ENCODE measurements around the gene FAM3B.

The FAM3B gene

DNA sequence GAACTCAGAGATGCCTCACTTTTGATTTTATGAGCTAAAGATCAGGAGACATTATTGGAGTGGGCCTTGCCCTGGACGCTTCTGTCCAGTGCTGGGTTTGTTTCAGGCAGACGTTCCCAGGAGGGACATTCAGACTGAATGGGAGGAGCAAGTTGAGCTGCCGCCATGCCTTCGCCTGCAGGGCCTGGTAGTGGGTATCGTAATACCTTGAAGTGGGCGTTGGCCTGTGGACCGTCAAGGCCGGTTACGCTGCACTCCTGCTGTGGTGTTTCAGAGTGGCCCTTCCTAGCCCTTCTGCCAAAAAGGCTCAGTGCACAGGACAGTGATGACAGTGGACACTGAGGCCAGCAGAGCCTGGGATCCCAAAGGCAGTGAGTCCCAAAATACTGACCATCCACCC, 1.6 kb downstream of the FAM3B start:
- no peak for DNase-seq (ENCODE audit: low read depth in 2 of 2)

DNA sequence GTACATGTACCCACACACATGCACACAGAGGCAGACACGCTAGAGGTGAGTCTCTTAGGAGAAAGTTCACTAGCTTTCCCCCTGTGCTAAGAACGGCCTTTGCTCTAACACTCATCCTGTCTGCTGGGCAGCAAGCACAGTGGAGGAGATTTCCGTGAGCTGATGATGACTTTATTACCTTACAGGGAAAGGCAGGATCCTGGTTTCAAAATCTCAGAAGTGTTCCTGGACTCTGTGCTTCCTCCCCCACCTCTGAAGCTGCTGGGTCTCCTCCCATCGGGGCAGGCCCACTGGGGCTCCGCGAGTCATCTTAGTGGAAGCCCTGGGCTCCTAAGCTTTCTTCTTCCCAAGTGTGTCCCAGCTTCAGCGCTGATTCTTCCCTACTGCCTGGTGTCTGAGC, 2.7 kb downstream of the FAM3B start:
- no peak for DNase-seq (ENCODE audit: low read depth in 2 of 2)

DNA sequence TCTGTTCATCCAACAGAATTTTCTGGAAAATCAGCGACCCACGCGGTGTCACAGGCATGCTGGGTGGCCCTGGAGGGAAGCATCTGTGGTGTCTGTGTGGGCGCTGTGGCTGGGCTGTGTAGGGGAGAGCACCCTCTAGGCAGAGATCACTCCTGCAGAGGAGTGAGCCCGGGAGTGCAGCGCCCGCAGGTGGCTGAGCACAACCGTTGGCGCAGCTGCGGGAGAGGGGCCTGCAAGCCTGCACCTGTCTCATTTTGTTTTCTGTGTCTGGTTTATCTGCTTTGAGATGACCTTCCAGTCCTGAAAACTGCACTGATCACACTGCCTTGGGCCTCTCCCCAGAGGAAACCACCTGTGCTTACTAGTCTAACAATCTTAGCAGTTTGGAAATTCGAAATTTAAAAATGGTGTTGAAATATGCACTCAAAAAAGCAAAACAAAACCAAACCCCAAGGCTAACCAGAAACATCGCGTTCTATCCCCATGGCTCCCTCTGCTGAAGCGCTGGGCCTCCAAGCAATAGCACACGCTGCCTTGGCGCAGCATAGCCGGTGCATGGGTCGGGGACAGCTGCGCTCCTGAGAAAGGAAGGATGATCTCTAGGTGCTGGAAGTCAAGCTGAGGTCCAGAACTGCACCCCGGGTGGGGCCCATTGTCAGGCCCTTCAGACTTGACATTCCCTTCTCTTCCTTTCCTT, 4.8 kb downstream of the FAM3B start:
- DNase-seq (ENCODE audit: low read depth in 2 of 2) = no peak

DNA sequence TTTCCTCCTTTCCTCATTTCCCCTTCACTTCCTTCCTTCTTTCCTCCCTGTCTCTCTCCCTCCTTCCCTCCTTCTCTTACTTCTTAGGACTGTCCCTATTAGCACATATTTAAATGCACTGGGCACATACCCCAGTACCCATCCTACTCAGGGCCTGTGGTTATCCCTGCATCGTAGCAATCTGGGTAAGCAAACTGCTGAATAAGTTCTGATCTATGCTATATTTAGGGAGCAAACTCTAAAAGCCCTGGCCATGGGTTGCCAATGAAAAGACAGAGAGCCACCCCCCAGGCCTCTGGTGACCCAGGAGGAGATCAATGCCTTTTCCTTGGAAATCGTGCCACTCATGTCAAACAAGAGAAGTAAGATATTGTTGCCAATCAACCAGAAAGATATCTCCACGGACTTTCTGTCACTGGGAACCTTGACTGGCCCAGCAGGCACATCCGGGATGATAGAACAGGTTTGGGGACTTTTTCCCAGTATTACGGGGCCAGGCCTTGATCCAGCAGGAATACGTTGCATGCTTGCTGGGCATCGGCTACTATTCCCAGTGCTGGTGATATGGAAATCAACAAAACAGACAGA, 5.4 kb downstream of the FAM3B start:
- DNase-seq (ENCODE audit: low read depth in 2 of 2) = no peak

DNA sequence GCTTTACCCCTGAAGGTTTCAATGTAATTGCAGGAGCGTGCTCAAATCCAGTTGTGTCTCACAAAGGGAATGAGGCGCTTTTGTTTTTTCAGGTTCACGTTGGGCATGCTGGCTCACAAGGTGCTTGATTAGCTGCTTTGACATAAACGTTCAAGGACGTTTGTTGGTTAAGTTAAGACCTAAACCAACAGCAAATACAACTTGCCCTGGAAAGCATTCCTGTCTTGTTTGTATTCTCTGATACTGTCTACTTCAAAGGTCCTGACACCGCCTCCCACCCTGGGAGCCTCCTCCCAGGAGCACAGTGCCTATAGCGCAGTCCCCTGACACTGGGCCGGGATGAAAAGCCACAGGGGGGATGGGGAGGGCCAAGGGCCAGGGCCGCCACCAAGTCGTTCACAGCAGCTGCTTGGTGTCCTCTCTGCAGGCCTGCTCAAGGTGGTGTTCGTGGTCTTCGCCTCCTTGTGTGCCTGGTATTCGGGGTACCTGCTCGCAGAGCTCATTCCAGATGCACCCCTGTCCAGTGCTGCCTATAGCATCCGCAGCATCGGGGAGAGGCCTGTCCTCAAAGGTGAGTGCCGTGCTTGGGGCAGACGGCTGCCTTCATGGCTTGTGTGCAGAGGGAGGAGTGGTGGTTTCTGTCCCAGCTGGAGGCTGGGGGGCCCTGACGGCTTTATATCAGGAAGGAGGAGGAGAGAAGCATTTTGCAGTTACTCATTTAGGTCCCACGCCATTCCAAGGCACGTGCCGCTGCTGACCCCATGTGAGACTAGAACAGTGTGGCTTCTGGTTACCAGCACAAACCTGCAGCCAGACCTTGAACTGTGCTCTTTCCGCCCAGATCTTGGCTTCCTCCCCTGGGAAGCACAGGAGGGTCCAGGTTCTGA, 6.1 kb downstream of the FAM3B start:
- DNase-seq (ENCODE audit: low read depth in 2 of 2) = no peak

DNA sequence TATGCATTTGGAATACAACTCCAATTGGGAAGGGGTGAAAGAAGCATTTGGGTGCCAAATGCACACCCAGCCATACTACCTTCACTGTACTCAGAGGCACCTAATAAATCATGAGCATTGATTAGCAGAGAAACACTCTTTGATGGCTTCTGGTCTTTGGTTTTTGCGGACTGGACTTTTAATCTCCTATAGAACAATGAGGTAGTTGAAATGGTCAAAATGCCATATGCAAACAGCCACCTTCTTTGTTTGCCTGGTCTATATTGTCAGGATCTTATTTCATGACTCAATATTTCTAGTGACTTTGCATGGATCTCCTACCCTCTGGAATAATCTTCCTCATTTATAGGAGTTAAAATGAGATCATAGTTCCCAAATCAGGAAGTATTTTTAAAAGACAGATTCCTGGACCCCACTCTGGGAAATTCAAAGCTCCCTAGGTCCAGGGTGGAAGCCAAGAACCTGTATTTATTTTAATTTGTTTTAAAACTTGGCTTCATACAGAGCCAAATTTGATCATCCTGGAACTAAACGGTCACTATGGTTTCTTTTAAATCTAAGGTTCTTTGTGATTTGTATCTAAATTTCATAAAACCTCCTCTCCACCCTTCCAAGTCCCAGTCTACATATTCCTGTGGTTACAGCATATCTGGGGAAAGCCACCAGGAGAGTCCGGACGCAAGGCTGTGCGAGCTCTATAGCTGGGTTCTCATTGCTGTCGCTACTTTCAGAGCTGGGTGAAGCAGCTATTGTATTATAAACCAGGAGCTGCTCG, 8.7 kb downstream of the FAM3B start:
- no peak for DNase-seq (ENCODE audit: low read depth in 2 of 2)

DNA sequence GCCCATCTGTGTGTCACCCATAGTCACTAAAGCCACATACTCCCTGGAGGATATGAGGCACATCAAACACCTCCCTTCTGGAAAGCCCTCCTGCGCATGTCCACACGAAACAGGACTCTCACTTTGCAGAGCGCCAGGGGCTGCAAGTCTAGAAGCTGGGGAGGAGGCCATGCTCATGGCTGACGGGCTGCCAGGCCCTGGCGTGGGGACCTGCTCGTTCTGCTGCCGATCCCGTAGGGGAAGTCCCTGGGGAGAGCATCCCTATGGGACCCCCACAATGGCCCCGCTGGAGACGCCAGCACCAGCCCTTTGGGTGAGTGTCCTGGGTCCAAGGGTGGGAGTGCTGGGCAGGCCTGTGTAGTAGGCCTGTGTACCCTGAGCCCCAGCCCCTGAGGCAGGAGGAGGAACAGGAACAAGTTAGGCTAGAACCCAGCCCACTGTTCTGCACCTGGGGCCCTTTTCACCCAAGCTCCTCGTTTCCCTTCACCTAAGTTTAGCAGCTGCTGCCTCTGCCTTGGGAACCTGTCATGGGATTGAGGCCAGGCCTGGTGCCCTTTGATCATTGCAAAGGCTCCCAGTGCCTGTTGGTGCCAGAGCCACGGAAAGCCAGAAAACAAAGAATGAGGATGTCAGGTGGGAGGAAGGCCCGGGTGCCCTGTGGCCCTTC, 9.9 kb downstream of the FAM3B start:
- DNase-seq (ENCODE audit: low read depth in 2 of 2) = no peak

DNA sequence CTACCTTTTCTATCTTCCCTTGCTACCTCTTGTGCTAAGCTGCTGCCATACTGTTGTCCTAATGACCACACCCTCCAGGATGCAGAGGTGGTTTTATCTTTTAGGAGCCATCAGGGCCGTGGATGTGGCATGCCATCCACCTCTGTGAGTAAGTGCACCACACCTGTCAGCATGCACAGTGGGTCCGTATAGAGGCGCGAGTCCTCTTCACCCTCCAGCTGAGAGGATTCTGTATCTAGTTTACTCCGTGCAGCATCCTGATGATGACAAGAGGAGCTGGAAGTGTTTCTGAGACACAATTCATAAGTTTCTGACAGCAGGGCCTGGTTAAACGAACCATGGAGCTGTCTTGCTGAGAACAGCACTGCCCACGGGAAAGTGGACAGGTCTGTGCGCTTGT, 11.2 kb downstream of the FAM3B start:
- no peak for DNase-seq (ENCODE audit: low read depth in 2 of 2)

DNA sequence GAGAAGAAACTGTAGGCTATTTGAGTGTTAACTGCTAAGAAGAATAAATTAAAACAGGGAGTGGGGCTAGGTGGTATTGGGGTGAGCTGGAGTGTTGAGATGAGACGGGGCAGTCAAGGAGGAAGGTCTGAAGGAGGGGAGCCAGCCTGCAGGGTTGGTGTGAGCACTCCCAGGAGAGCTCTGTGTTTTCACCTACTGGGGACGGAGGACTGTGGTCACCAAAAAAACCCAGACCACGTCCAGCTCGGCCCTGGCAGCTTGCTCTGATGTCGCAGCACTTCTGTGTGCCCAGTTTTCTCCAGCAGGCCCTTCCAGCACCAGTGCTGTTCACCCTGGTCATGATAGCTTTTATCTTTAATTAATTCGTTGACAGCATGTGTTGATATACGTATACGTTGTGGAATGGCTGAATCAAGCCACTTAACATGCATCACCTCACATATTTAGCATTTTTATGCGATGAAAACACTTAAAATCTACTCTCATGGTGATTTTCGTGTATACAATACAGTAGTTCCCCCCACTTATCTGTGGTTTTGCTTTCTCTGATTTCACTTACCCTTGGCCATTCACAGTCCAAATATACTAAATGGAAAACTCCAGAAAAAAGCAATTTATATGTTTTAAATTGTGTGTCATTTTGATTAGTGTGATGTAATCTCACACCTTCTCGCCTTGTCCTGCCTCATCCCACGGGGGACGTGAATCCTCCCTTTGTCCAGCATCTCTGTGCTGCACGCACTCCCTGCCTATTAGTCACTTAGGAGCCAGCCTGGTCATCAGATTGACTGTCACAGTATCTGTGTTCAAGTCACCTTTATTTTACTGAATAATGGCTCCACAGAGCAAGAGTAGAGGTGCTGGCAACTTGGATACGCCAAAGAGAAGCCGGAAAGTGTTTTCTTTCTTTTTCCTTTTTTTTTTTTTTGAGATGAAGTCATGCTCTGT, 12.3 kb downstream of the FAM3B start:
- no peak for DNase-seq (ENCODE audit: low read depth in 2 of 2)

DNA sequence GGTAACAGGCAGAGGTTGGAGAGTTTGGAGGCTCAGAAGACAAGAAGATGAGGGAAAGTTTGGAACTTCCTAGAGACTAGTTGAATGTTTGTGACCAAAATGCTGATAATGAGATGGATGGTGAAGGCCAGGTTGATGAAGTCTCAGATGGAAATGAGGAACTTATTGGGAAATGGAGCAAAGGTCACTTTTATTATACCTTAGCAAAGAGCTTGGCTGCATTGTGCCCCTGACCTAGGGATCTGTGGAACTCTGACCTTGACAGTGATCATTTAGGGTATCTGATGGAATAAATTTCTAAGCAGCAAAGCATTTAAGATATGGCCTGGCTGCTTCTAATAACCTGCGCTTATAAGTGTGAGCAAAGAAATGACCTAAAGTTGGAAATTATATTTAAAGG, 17.2 kb downstream of the FAM3B start:
- DNase-seq (ENCODE audit: low read depth in 2 of 2) = no peak

DNA sequence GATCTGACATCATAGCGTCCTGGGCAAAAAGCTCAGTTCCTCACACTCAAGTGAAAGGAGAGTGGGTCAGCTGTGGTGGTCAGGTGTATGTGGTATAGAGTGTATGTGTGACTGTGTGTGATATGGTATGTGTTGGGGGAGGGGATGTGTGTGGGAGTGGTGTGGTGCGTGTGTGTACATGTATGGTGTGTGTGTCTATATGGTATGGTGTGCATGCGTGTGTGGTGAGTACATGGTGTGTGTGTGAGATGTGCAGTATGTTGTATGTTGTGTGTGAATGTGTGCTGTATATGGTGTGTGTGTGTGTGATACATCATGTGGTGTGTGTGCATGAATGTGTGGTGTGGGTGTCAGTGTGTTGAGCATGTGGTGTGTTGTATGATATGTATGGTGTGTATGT, 20.9 kb downstream of the FAM3B start:
- DNase-seq (ENCODE audit: low read depth in 2 of 2) = no peak

DNA sequence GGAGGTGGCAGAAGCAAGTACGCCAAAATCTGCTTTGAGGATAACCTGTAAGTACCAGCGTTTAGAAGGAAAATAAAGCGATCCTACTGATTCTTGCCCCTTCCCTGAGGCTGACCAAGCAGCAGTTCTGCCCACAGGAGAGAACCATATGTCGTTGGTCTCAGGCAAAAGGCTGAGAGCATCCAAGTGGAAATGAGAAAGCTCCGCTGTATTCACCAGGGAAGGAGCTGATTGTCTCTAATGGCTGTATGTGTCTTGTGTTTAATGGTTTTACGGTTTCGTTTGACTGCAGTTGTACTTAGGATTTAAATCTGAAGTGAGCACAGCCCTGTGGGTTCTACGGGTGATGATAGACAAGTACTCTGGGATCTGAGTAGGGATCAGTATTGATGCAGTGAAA, 21.9 kb downstream of the FAM3B start:
- no peak for DNase-seq (ENCODE audit: low read depth in 2 of 2)

DNA sequence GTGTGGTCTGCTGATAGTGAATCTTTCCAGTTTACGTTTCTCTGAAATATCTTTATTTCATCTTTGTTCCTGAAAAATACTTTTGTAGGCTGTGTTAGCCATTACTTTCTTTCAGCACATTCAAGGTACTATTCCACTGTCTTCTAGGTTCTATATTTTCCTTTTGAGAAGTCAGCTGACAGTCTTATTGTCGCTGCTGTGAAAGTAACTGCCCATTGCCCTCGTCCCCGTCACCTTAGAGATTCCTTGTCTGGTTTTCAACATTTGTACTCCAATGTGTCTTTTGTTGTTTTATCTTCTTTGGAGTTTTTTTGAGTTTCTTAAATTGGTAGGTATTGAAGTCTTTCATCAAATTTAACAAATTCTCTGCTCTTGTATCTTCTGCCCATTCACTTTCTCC, 25.4 kb downstream of the FAM3B start:
- DNase-seq (ENCODE audit: low read depth in 2 of 2) = no peak

DNA sequence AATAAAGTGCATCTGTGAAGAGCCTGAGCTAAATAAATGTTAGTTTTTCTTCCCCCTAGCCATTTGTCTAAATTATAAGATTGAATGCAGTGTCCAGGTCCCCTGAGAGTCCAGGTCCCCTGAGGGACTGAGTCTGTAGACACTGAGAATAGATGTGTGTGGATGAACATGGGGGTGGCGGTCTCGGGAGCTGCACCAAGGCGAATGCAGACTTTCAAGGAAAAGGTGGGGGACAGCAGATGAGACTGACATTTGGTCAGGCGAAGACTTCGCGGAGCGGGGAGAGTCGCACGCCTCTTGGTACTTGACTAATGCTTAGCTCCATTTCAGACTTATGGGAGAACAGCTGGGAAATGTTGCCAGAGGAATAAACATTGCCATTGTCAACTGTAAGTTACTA, 27.5 kb downstream of the FAM3B start:
- no peak for DNase-seq (ENCODE audit: low read depth in 2 of 2)

DNA sequence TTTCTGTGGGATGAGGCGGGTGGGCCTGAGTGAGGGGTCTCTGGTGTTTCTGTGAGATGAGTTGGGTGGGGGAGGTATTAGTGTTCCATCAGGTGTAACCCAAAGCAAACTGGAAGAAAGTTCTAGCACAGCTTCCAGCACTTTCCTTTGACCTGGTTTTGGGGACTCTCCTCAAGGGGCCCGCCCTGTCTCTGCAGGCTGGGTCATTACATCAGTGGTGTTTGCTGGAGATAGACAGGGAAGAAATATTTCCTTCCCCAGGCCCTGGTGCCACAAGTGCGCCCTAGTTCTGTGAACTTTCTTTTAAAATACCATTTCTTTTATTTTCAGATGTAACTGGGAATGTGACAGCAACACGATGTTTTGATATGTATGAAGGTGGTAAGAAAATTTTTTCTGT, 28.8 kb downstream of the FAM3B start:
- no peak for DNase-seq (ENCODE audit: low read depth in 2 of 2)

DNA sequence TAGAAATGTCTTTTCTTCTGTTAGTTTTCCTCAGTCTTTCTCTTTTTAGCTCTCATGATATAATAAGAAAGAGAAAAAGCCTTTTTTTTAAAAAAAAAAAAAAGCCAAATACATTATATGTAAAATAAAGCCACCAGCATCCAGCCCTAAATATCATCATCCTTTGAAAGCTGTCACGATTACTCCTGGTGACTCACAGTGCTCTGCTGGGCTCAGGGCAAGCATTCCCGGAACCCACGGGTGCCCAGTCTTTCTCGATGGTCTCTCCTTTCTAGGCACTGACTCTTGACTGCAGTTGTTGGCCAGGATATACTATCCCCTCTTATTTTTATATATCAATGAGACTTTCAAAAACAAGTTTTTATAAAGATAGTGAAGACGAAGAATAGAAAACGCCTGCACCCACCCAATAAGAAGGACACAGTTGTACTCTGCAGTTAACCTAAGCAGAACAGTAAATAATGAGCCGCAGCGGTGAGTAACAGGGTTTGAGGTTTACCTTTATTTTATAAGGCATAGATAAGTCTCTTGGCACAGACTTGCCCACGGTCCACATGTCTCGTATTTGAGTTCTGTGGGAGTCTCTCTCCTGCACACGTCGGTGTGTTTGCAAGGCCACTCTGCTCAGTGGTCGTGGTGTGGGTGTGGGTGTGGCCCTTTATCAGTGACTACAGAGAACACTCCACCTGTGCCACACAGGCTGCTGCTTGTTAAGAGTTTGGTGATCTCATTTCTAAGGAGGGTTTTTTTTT, 29.5 kb downstream of the FAM3B start:
- no peak for DNase-seq (ENCODE audit: low read depth in 2 of 2)

DNA sequence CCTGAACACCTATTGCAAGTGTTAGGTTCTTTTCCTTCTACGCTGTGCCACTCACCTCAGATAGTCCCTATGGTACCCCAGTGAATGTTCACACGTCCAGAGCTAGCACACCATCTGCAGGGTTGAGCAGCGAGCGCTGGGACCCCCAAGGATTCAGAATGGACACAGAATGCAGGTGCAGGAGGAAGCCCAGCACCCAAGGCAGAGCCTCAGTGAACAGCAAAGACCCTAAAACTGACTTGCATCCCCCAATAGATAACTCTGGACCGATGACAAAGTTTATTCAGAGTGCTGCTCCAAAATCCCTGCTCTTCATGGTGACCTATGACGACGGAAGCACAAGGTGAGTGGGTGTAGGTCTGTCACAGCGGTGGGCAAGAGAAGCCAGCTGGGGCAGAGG, 30.2 kb downstream of the FAM3B start:
- no peak for DNase-seq (ENCODE audit: low read depth in 2 of 2)

DNA sequence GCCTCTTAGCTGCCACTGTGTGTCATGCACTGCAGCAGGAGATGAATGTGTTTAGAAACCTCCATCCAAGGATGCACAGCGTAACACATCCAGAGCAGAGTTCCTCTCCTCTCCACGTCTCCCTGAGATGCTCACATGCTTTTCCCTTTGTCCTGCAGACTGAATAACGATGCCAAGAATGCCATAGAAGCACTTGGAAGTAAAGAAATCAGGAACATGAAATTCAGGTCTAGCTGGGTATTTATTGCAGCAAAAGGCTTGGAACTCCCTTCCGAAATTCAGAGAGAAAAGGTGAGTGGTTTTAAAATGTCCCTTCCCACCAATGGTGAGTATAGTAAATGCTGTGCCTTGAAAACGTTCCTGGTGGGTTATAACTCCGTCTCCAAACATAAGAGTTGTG, 31.8 kb downstream of the FAM3B start:
- DNase-seq (ENCODE audit: low read depth in 2 of 2) = no peak

DNA sequence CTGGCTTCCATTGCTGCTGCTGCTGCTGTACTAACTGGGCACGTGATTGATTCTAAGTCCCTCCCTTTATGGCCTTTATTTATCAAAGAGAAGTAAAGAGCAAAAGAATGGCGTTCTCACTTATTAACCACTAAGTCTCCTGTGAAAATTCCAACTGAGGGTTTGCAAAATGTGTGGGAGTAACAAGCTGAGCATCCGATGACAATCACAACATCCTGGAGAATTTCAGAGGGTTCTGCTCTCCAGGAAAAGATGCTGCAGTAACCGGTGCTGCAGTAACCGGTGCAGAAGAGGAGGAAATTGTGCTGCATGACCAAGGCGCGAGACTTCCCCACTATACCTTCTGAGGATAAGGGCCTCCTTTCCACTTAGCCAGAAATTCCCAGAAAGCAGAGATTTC, 32.5 kb downstream of the FAM3B start:
- DNase-seq (ENCODE audit: low read depth in 2 of 2) = no peak
